Osteoblast (primary cell): ENCODE results near the gene MPP1. TPM values are rescaled to one million over a fixed set of nuclear protein-coding genes. Genes with fewer than 3 reads are reported as not detected.

Experiments used
- DNase-seq: peaks from one replicate; pipeline ENCODE4 v3.0.0; 2011; ENCODE audit warnings: low spot score, mixed read lengths; ENCODE audit not compliant: insufficient read length; ENCODE audit errors: missing footprints
- H2AFZ ChIP-seq: 2 replicates; pipeline ENCODE4 v1.6.0; 2011; ENCODE audit warnings: mild to moderate bottlenecking, low read length
- H3K27ac ChIP-seq: 2 replicates; pipeline ENCODE4 v1.5.1; 2011; ENCODE audit warnings: mild to moderate bottlenecking, low read depth, low read length, moderate library complexity
- H3K27me3 ChIP-seq: 2 replicates; pipeline ENCODE4 v1.6.0; 2012; ENCODE audit warnings: mild to moderate bottlenecking, control low read depth, inconsistent platforms, low read length, moderate library complexity; ENCODE audit not compliant: insufficient read depth
- H3K36me3 ChIP-seq: 2 replicates; pipeline ENCODE4 v1.5.1; 2011; ENCODE audit warnings: mild to moderate bottlenecking, low read length, control low read depth, moderate library complexity; ENCODE audit not compliant: insufficient read depth
- H3K4me1 ChIP-seq: 2 replicates; pipeline ENCODE4 v1.5.1; 2011; ENCODE audit warnings: mild to moderate bottlenecking, low read length, control low read depth, moderate library complexity; ENCODE audit not compliant: insufficient read depth
- H3K4me2 ChIP-seq: 2 replicates; pipeline ENCODE4 v1.6.0; 2011; ENCODE audit warnings: mild to moderate bottlenecking, low read length; ENCODE audit not compliant: insufficient read depth
- H3K4me3 ChIP-seq: fragments of 200-600 bp; sonication (generic); 3 replicates; pipeline ENCODE4 v1.5.1; 2012; ENCODE audit warnings: mild to moderate bottlenecking, low read length, inconsistent platforms; ENCODE audit not compliant: insufficient read depth
- H3K79me2 ChIP-seq: 2 replicates; pipeline ENCODE4 v1.6.0; 2012; ENCODE audit warnings: mild to moderate bottlenecking, low read length, control low read depth, inconsistent platforms; ENCODE audit not compliant: insufficient read depth
- H3K9me3 ChIP-seq: 2 replicates; pipeline ENCODE4 v1.5.1; 2011; ENCODE audit warnings: low read depth, low read length, control low read depth
- H4K20me1 ChIP-seq: 2 replicates; pipeline ENCODE4 v1.6.0; 2012; ENCODE audit warnings: mild to moderate bottlenecking, low read length, control low read depth; ENCODE audit not compliant: insufficient read depth
- CTCF ChIP-seq: IDR thresholded peaks from 2 replicates; pipeline ENCODE4 v1.5.1; 2011; ENCODE audit warnings: mild to moderate bottlenecking, low read depth, low read length, moderate library complexity; ENCODE audit errors: extremely low read depth
- total RNA-seq: library from RNA; depleted of rRNA; stranded (reverse); fragments of >200 nt; gene quantifications from 2 replicates; pipeline ENCODE4 v1.2.3, GENCODE V29; 2012

The MPP1 gene
- total RNA-seq, 1 donor: 14.8 TPM

DNA sequence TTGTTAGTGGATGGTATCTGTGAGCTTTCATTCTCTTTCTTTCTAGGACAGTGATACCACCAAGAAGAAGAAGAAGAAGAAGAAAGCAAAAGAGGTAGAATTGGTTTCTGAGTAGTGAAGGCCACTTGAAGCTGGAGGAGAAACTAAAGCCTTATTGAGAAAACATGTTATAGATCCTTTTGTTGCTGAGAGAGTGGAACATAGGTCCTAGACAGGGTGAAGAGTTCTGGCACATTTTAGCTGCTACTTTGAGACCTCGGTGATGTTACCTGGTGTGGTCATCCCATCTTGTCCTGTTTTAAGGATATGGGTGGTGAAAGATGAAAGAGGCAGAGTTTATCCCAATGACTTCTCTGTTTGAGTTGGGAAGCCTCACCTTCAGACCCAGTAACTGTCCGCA, 28.5 kb downstream of the MPP1 start:
- Histone ChIP-seq H2AFZ (no peak overlapping the region), H4K20me1 (peaks cover 4% of the 10 kb centered on the region)

GRCh38 chrX:154775419-154776349, 29.6 kb downstream of the MPP1 start:
- Histone ChIP-seq H3K36me3 (peaks cover 48% of the 10 kb centered on the region), H3K4me2 (no peak overlapping the region), H3K4me1 (peaks cover 16% of the 10 kb centered on the region), H3K27ac (no peak overlapping the region), H3K4me3 (no peak overlapping the region), H3K79me2 (peaks cover under 1% of the 10 kb centered on the region), H2AFZ (no peak overlapping the region), H3K9me3 (no peaks in the 10 kb centered on the region), H3K27me3 (no peaks in the 10 kb centered on the region), H4K20me1 (peaks cover 4% of the 10 kb centered on the region)
- DNase-seq: peak; percentile 89
- no peak for TF ChIP-seq CTCF

More for the DNA sequence above, 28.5 kb downstream of the MPP1 start:
- no peak for DNase-seq
- H3K4me3 ChIP-seq: no peak overlapping the region
- no peak overlapping the region for H3K4me2 ChIP-seq
- H3K4me1 ChIP-seq: peaks cover 21% of the 10 kb centered on the region
- H3K79me2 ChIP-seq: no peaks in the 10 kb centered on the region
- H3K9me3 ChIP-seq: no peaks in the 10 kb centered on the region
- H3K27me3 ChIP-seq: no peaks in the 10 kb centered on the region
- no peak for TF ChIP-seq CTCF
- no peak overlapping the region for H3K27ac ChIP-seq
- peaks cover 40% of the 10 kb centered on the region for H3K36me3 ChIP-seq

- H3K4me2 ChIP-seq: no peak overlapping the region
- no peaks in the 10 kb centered on the region for H3K27me3 ChIP-seq
- no peak overlapping the region for H3K4me3 ChIP-seq
- H3K36me3 ChIP-seq: peaks cover 52% of the 10 kb centered on the region
- no peak overlapping the region for H3K27ac ChIP-seq
- no peak for TF ChIP-seq CTCF
- peaks cover 3% of the 10 kb centered on the region for H3K79me2 ChIP-seq
- H3K4me1 ChIP-seq: peaks cover 16% of the 10 kb centered on the region
- no peak overlapping the region for H2AFZ ChIP-seq
- H3K9me3 ChIP-seq: no peaks in the 10 kb centered on the region
- DNase-seq: no peak
- peaks cover 4% of the 10 kb centered on the region for H4K20me1 ChIP-seq
These were observed 30.7 kb downstream of the MPP1 start for GRCh38 chrX:154774622-154775021.

DNA sequence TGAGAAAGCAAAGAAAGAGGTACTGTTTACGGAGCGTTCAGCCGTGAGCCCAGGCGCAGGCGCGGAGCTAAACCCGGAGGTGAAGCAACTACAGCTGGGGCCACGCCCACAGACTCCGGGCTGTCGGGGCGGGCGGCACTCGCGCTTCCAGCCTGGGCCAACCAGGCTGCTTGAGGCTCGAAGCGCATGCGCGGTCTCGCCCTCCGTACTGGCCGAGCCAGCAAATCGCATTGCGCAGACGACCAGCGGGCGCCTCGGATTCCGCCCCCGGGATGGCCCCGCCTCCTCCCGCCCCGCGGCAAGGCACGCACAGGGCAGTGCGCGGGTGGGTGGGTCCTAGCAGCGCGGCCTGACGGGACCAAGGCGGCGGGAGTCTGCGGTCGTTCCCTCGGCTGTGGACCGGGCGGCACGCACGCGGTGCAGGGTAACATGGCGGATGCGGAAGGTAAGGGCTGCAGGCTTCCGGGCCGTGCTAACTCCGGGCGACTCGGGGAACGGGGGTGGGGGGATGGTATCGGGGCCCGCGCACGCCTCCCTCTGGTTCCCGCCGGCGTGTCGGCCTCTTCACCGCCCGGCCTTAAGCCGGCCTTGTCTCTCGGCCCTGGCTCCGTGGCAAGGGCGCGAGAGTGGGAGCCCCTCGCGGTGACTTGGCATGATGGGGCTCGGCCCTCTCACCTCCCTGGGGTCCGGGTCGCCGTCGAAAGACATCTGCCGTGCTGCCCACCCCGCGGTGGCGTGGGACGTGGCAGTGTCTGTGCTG, 42.6 kb downstream of the MPP1 start, which contains the start of gene DKC1:
TSS of gene DKC1 (plus strand) at position 328 of the 760 bp plus-strand sequence. CDS start at position 430, 102 bp downstream.
- peaks cover 6% of the 10 kb centered on the region for H3K4me1 ChIP-seq
- peak within 1 kb of the TSS; percentile 92 for H2AFZ ChIP-seq
- peak; percentile 95 for DNase-seq
- peaks cover 3% of the 10 kb centered on the region for H4K20me1 ChIP-seq
- peak within 1 kb of the TSS; percentile 92 for H3K4me2 ChIP-seq
- peak within 1 kb of the TSS; percentile 77 for H3K4me3 ChIP-seq
- no peaks in the 10 kb centered on the region for H3K9me3 ChIP-seq
- no peaks in the 10 kb centered on the region for H3K27me3 ChIP-seq
- H3K27ac ChIP-seq: peak within 1 kb of the TSS; percentile 76
- no peak for TF ChIP-seq CTCF
- peaks cover 26% of the 10 kb centered on the region for H3K79me2 ChIP-seq
- peaks cover 18% of the 10 kb centered on the region for H3K36me3 ChIP-seq
